Head of caudate nucleus (tissue), 42 donors: ENCODE measurements around the gene CTSE.
"Not testable (repeated sequence)": the region's sequence is repeated elsewhere in the genome, so short reads cannot be mapped to it uniquely, and the experiment has no call there.

Experiments
- DNase-seq, 42 donors: peaks; one replicate each; pipeline versions ENCODE4 v3.0.0 to v3.0.0-alpha.2; 2020 to 2021; ENCODE audit warnings: mixed read lengths in 7 of 42
- intact Hi-C: fragments of 100-400 bp; cut with DNase I; formaldehyde crosslinking; loops from one replicate; pipeline ENCODE4 v1.15.0; 2022

CTSE gene

GRCh38 chr1:206002160-206002559 is 21.5 kb downstream of the CTSE start:
- intact Hi-C loops = no loop called here

GRCh38 chr1:206001476-206001888 is 22.2 kb downstream of the CTSE start:
- peak in 32 of 42 donors; percentile 16 to 91 (median 60) for DNase-seq
- intact Hi-C loops = no loop called here

More at GRCh38 chr1:206002160-206002559, 21.5 kb downstream of the CTSE start:
- peak in 6 of 42 donors; percentile 4 to 30 (median 26) for DNase-seq

- intact Hi-C loops = no loop called here
- DNase-seq = peak in 3 of 42 donors; percentile 25 to 40 (median 32)
These were observed 22.9 kb downstream of the CTSE start for GRCh38 chr1:206000641-206001339.

- peak; percentile 23 to 86 (median 68) for DNase-seq
- intact Hi-C loops = no loop called here
These were observed 25.0 kb downstream of the CTSE start for GRCh38 chr1:205998457-205999241.

- intact Hi-C loops = not testable (repeated sequence)
- DNase-seq = peak in 1 of 42 donors; percentile 2
These were observed 27.1 kb downstream of the CTSE start for GRCh38 chr1:205996641-205997040.

- peak; percentile 86 to 99 (median 95) for DNase-seq
- intact Hi-C loops = no loop called here
These were observed 29.3 kb downstream of the CTSE start for GRCh38 chr1:205994346-205994745.

GRCh38 chr1:205993068-205993467 is 30.6 kb downstream of the CTSE start:
- DNase-seq = no peak
- intact Hi-C loops = no loop called here

- intact Hi-C loops = no loop called here
- no peak for DNase-seq
These were observed 31.3 kb downstream of the CTSE start for GRCh38 chr1:205992218-205992882.

- DNase-seq = no peak
- intact Hi-C loops = no loop called here
These were observed 32.5 kb downstream of the CTSE start for GRCh38 chr1:205991237-205991636.

GRCh38 chr1:205990226-205990625 is 33.5 kb downstream of the CTSE start:
- DNase-seq = no peak
- intact Hi-C loops = no loop called here

- intact Hi-C loops = no loop called here
- DNase-seq = no peak
These were observed 33.9 kb downstream of the CTSE start for GRCh38 chr1:205989786-205990185.

GRCh38 chr1:205988585-205988995 is 35.1 kb downstream of the CTSE start:
- DNase-seq = no peak
- intact Hi-C loops = no loop called here

- intact Hi-C loops = no loop called here
- DNase-seq = no peak
These were observed 36.8 kb downstream of the CTSE start for GRCh38 chr1:205986861-205987260.

- no peak for DNase-seq
- intact Hi-C loops = no loop called here
These were observed 37.4 kb downstream of the CTSE start for GRCh38 chr1:205986292-205986691.

GRCh38 chr1:205985330-205986005 is 38.2 kb downstream of the CTSE start:
- DNase-seq = no peak
- intact Hi-C loops = no loop called here

GRCh38 chr1:205983925-205984725 is 39.6 kb downstream of the CTSE start:
- intact Hi-C loops = loop anchor here (2.0 kb wide), 1 partner anchor 121 kb away; no protein-coding TSS in a partner anchor
- DNase-seq = peak; percentile 55 to 92 (median 81)

GRCh38 chr1:205981257-205981656 is 42.4 kb downstream of the CTSE start:
- DNase-seq = no peak
- intact Hi-C loops = no loop called here

- intact Hi-C loops = no loop called here
These were observed 43.3 kb downstream of the CTSE start for GRCh38 chr1:205980237-205980870.

More at GRCh38 chr1:205980237-205980870, 43.3 kb downstream of the CTSE start:
- no peak for DNase-seq
